ENCODE measurements around the gene ZDHHC13.

DNA sequence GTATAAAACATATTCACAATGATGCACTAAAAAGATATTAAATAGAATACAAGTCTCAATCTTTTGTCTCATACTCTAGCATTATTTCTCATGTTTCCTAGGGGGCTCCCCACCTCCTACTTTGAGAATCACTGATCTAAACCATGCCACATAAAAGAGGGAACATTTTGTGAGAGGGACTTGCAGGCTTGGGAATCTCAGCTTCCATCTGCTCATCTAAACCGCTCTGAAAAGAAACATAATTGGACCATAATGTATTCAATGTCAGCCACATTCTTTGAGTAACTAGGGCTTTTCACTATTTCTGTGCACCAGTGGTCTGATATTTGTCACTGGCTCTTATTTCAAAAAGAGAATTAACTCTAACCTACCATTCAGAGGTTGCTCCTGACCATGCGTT, 91.2 kb downstream of the ZDHHC13 start:
- TF ChIP-seq, protein P1, sequence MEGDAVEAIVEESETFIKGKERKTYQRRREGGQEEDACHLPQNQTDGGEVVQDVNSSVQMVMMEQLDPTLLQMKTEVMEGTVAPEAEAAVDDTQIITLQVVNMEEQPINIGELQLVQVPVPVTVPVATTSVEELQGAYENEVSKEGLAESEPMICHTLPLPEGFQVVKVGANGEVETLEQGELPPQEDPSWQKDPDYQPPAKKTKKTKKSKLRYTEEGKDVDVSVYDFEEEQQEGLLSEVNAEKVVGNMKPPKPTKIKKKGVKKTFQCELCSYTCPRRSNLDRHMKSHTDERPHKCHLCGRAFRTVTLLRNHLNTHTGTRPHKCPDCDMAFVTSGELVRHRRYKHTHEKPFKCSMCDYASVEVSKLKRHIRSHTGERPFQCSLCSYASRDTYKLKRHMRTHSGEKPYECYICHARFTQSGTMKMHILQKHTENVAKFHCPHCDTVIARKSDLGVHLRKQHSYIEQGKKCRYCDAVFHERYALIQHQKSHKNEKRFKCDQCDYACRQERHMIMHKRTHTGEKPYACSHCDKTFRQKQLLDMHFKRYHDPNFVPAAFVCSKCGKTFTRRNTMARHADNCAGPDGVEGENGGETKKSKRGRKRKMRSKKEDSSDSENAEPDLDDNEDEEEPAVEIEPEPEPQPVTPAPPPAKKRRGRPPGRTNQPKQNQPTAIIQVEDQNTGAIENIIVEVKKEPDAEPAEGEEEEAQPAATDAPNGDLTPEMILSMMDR (IDR thresholded peaks at IDR 0.05): no peak
- no peak for TF ChIP-seq POLR2AphosphoS5 (IDR thresholded peaks at IDR 0.05)
